NCI-H526 treated with DMSO at 0.1 percent for 48 hours (cell line): Measurements from ENCODE around the gene CDK17.
"Not testable (repeated sequence)": the region's sequence is repeated elsewhere in the genome, so short reads cannot be mapped to it uniquely, and the experiment has no call there.

Source experiments
- DNase-seq: peaks from one replicate; lab custom pipeline; 2025; lab: John Stamatoyannopoulos, UW

The CDK17 gene

GRCh38 chr12:96354326-96354725 is 45.9 kb downstream of the CDK17 start:
- DNase-seq, result no peak

- no peak for DNase-seq
These were observed 47.9 kb downstream of the CDK17 start for GRCh38 chr12:96352161-96352835.

GRCh38 chr12:96350982-96351381 is 49.3 kb downstream of the CDK17 start:
- no peak for DNase-seq

GRCh38 chr12:96347130-96347699 is 53.0 kb downstream of the CDK17 start:
- DNase-seq, result no peak

GRCh38 chr12:96346716-96347115 is 53.5 kb downstream of the CDK17 start:
- DNase-seq, result not testable (repeated sequence)

- no peak for DNase-seq
These were observed 56.0 kb downstream of the CDK17 start for GRCh38 chr12:96344124-96344695.

- DNase-seq, result no peak
These were observed 56.8 kb downstream of the CDK17 start for GRCh38 chr12:96343347-96343954.

GRCh38 chr12:96339666-96340065 is 60.6 kb downstream of the CDK17 start:
- DNase-seq, result not testable (repeated sequence)

GRCh38 chr12:96338852-96339471 is 61.3 kb downstream of the CDK17 start:
- DNase-seq, result no peak

- DNase-seq, result no peak
These were observed 62.3 kb downstream of the CDK17 start for GRCh38 chr12:96337953-96338352.

GRCh38 chr12:96336489-96336888 is 63.8 kb downstream of the CDK17 start:
- no peak for DNase-seq

GRCh38 chr12:96335270-96335669 is 65.0 kb downstream of the CDK17 start:
- DNase-seq, result no peak

GRCh38 chr12:96334502-96334901 is 65.7 kb downstream of the CDK17 start:
- no peak for DNase-seq

- no peak for DNase-seq
These were observed 70.7 kb downstream of the CDK17 start for GRCh38 chr12:96329545-96329944.

- DNase-seq, result no peak
These were observed 71.2 kb downstream of the CDK17 start for GRCh38 chr12:96329018-96329417.

GRCh38 chr12:96327889-96328288 is 72.3 kb downstream of the CDK17 start:
- no peak for DNase-seq

- no peak for DNase-seq
These were observed 72.9 kb downstream of the CDK17 start for GRCh38 chr12:96327346-96327745.

- DNase-seq, result no peak
These were observed 73.5 kb downstream of the CDK17 start for GRCh38 chr12:96326628-96327227.

- DNase-seq, result no peak
These were observed 76.3 kb downstream of the CDK17 start for GRCh38 chr12:96323906-96324305.

GRCh38 chr12:96322720-96323119 is 77.5 kb downstream of the CDK17 start:
- DNase-seq, result no peak

- no peak for DNase-seq
These were observed 78.3 kb downstream of the CDK17 start for GRCh38 chr12:96321941-96322340.

GRCh38 chr12:96317801-96318200 is 82.4 kb downstream of the CDK17 start:
- DNase-seq, result not testable (repeated sequence)
